ENCODE results near the gene LHPP. TPM values are rescaled to one million over a fixed set of nuclear protein-coding genes. Genes with fewer than 3 reads are reported as not detected.
"Not testable (repeated sequence)": the region's sequence is repeated elsewhere in the genome, so short reads cannot be mapped to it uniquely, and the experiment has no call there.

LHPP gene
- total RNA-seq, 1 donor from 2014 or later = 6.0 TPM

DNA sequence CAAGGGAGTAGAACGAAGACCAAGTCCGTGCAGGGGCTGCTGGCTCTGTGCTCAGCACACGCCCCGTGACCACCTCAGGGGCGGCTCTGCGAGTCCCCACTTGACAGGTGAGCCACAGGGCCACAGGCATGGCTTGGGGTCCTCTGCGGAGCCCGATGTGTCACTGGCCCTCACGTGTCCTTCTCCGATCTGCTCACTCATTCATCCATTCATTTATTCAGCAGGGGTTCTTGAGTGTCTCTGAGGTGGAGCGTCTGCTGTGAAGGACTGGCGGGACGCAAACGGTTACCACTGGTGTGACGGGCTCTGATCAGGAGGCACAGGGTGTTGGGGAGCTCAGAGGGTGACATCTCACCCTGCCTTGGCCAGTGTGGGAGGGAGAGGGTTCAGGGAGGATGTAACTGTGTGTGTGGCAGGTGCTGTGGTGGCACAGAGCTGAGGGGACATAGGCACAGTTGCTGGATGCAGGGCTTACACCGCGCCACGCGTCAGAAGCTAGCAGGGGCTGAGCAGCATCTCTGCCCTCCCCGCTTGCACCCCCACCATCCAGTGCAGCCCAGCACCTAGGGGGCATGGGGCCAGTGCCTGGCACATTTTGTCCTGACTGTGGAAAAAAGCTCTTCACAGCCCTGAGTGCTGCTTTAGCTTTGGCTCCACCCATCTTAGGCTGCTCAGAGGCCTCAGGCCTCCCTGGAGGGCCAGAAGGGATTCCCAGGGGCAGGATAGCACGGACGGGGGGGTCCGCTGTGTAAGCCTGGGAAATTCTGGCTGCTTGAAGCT is 116.8 kb downstream of the LHPP start:
- Mint-ChIP-seq H3K36me3 (ENCODE audit: unreplicated experiment) (no peaks in the 10 kb centered on the region), H3K4me3 (ENCODE audit: unreplicated experiment) (no peak overlapping the region), H3K9me3 (ENCODE audit: unreplicated experiment) (peaks cover 6% of the 10 kb centered on the region), H3K27me3 (ENCODE audit: unreplicated experiment) (peaks cover 4% of the 10 kb centered on the region), H3K27ac (ENCODE audit: unreplicated experiment) (no peak overlapping the region), H3K4me1 (ENCODE audit: low read depth, unreplicated experiment) (peaks cover 2% of the 10 kb centered on the region)
- DNase-seq = peak; percentile 11
- TF ChIP-seq, protein P1, sequence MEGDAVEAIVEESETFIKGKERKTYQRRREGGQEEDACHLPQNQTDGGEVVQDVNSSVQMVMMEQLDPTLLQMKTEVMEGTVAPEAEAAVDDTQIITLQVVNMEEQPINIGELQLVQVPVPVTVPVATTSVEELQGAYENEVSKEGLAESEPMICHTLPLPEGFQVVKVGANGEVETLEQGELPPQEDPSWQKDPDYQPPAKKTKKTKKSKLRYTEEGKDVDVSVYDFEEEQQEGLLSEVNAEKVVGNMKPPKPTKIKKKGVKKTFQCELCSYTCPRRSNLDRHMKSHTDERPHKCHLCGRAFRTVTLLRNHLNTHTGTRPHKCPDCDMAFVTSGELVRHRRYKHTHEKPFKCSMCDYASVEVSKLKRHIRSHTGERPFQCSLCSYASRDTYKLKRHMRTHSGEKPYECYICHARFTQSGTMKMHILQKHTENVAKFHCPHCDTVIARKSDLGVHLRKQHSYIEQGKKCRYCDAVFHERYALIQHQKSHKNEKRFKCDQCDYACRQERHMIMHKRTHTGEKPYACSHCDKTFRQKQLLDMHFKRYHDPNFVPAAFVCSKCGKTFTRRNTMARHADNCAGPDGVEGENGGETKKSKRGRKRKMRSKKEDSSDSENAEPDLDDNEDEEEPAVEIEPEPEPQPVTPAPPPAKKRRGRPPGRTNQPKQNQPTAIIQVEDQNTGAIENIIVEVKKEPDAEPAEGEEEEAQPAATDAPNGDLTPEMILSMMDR (IDR thresholded peaks at IDR 0.05; ENCODE audit: partially characterized antibody, unreplicated experiment) = no peak

DNA sequence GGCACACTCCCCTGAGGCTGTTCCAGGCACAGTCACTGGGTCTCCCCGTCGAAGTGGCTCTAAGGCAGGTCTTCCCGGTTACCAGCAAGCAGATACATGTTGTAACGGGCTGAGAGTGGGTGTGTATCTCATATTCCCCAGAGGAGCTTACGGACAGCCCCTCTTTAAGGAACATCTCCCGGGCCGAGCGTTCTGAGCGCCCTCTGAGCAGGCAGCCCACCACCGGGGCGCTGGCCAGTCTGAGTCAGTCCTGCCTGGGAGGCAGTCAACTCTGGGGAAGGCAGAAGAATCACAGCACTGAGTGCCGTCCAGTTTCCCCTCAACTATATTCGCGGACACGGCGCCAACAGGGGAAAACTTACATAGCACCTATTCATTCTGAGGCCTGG is 117.4 kb downstream of the LHPP start:
- H3K27ac Mint-ChIP-seq (ENCODE audit: unreplicated experiment) = peak overlapping the region; percentile 8
- H3K27me3 Mint-ChIP-seq (ENCODE audit: unreplicated experiment) = peaks cover 4% of the 10 kb centered on the region
- H3K4me1 Mint-ChIP-seq (ENCODE audit: low read depth, unreplicated experiment) = peaks cover 2% of the 10 kb centered on the region
- H3K9me3 Mint-ChIP-seq (ENCODE audit: unreplicated experiment) = peaks cover 6% of the 10 kb centered on the region
- TF ChIP-seq, protein P1 (IDR thresholded peaks at IDR 0.05; ENCODE audit: partially characterized antibody, unreplicated experiment) = no peak
- peak; percentile 12 for DNase-seq
- no peaks in the 10 kb centered on the region for H3K36me3 Mint-ChIP-seq (ENCODE audit: unreplicated experiment)
- no peak overlapping the region for H3K4me3 Mint-ChIP-seq (ENCODE audit: unreplicated experiment)

DNA sequence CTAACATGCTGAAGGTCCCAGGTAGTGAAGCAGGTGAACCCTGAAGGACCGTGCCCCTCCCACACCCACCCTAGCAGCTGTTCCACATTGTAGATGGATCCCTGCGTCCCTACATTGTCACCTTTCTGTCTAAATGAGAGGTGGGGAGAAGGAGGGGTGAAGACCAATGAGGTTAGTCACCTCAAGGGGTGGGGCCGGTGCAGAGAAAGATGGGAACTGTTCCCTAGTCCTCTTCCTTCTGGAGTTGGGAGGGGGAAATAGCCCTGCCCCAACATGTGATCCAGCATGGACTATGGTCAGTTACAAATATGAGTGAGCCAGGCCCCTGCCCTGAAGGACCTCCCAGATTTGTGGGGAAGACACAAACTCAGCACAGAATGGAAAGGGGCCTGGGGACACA is 124.5 kb downstream of the LHPP start:
- peak; percentile 4 for DNase-seq
- H3K4me3 Mint-ChIP-seq (ENCODE audit: unreplicated experiment) = no peak overlapping the region
- H3K27ac Mint-ChIP-seq (ENCODE audit: unreplicated experiment) = no peak overlapping the region
- H3K36me3 Mint-ChIP-seq (ENCODE audit: unreplicated experiment) = no peaks in the 10 kb centered on the region
- no peaks in the 10 kb centered on the region for H3K9me3 Mint-ChIP-seq (ENCODE audit: unreplicated experiment)
- H3K27me3 Mint-ChIP-seq (ENCODE audit: unreplicated experiment) = peaks cover 3% of the 10 kb centered on the region
- TF ChIP-seq, protein P1 (IDR thresholded peaks at IDR 0.05; ENCODE audit: partially characterized antibody, unreplicated experiment) = no peak
- H3K4me1 Mint-ChIP-seq (ENCODE audit: low read depth, unreplicated experiment) = no peaks in the 10 kb centered on the region

DNA sequence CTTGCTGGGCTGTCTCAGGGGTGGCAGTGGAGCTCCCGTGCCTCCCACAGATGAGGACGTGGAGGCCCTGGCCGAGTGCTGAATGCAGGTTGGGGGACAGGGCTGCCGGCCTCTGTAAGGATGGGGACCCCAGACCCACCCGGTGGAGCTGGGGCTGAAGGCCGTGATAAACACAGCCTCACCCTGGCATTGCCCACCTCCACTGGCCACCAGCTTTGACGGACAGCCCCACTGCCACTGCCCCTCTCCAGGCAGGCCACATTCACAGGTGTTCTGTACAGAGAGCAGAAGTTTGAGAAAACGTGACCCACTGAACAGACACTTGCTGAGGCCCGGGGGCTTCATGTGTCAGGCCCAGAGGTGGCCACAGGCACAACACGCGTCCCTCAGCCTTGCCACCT is 126.2 kb downstream of the LHPP start:
- H3K4me1 Mint-ChIP-seq (ENCODE audit: low read depth, unreplicated experiment) = no peaks in the 10 kb centered on the region
- peaks cover 7% of the 10 kb centered on the region for H3K9me3 Mint-ChIP-seq (ENCODE audit: unreplicated experiment)
- TF ChIP-seq, protein P1 (IDR thresholded peaks at IDR 0.05; ENCODE audit: partially characterized antibody, unreplicated experiment) = no peak
- H3K36me3 Mint-ChIP-seq (ENCODE audit: unreplicated experiment) = peaks cover 8% of the 10 kb centered on the region
- no peak overlapping the region for H3K4me3 Mint-ChIP-seq (ENCODE audit: unreplicated experiment)
- no peak overlapping the region for H3K27ac Mint-ChIP-seq (ENCODE audit: unreplicated experiment)
- DNase-seq = peak; percentile 8
- H3K27me3 Mint-ChIP-seq (ENCODE audit: unreplicated experiment) = peaks cover 3% of the 10 kb centered on the region

DNA sequence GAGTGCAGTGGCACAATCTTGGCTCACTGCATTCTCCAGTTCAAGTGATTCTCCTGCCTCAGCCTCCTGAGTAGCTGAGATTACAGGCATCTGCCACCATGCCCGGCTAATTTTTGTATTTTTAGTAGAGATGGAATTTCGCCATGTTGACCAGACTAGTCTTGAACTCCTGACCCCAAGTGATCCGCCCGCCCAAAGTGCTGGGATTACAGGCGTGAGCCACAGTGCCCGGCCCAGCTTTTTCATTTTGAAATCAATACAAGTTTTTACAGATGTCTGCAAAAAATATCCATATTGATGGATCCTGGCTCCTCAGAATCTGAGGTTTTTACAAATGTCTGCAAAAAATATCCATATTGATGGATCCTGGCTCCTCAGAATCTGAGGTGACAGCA is 126.7 kb downstream of the LHPP start:
- not testable (repeated sequence) for H3K4me1 Mint-ChIP-seq (ENCODE audit: low read depth, unreplicated experiment); H3K4me3 Mint-ChIP-seq (ENCODE audit: unreplicated experiment); H3K27ac Mint-ChIP-seq (ENCODE audit: unreplicated experiment); H3K27me3 Mint-ChIP-seq (ENCODE audit: unreplicated experiment); H3K36me3 Mint-ChIP-seq (ENCODE audit: unreplicated experiment); H3K9me3 Mint-ChIP-seq (ENCODE audit: unreplicated experiment)
- peak; percentile 4 for DNase-seq
